Measurements from ENCODE around the gene SLC25A23. TPM values are rescaled to one million over a fixed set of nuclear protein-coding genes. Genes with fewer than 3 reads are reported as not detected.

Gene SLC25A23
- total RNA-seq, 1 experiment from 2014 or later: 73.5 TPM

DNA sequence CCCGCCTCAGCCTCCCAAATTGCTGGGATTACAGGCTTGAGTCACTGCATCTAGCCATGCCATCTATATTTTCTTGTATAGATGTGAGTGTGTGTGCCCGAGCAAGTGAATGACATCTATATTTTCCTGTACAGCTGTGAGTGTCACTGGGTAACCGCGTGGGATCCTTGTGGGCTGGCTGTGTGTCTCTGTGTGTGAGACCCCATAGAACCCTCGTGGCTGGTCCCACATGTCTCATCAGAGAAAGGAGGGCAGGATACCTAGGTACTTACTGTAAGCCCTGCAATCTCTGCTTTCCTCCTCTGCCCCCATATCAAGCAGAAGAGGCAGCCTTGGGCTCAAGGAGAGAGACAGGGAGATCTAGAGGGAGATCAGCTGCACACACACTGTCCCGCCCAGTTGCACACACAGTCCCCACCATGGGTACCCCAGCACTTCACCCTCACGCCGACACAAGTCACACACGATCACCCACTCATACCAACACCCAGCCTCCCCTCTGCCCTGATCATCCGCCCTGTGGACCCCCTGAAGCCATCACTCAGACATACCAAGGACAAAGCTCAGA is 21.3 kb upstream of the SLC25A23 start:
- intact Hi-C loops (cut with micrococcal nuclease; ENCODE audit: unreplicated experiment): no loop called here
- DNase-seq: no peak
- Histone ChIP-seq H3K9me3 (no peaks in the 10 kb centered on the region), H3K4me1 (peaks cover 5% of the 10 kb centered on the region), H3K27me3 (replicated peaks; ENCODE audit: control insufficient read depth, insufficient read depth, low read length) (no peaks in the 10 kb centered on the region), H3K36me3 (ENCODE audit: control insufficient read depth, insufficient read depth, low read length) (no peaks in the 10 kb centered on the region), H3K4me3 (ENCODE audit: low read depth, low read length) (no peak overlapping the region)
- Mint-ChIP-seq H3K36me3 (ENCODE audit: insufficient read depth, unreplicated experiment) (peaks cover 12% of the 10 kb centered on the region), H3K9me3 (ENCODE audit: unreplicated experiment) (no peaks in the 10 kb centered on the region), H3K4me3 (ENCODE audit: unreplicated experiment) (no peak overlapping the region), H3K27me3 (ENCODE audit: insufficient read depth, unreplicated experiment) (no peaks in the 10 kb centered on the region), H3K27ac (ENCODE audit: unreplicated experiment) (no peak overlapping the region), H3K4me1 (ENCODE audit: low read depth, unreplicated experiment) (no peaks in the 10 kb centered on the region)
- POLR2A ChIA-PET: no interaction called here
- CTCF ChIA-PET: interaction anchor here (0.5 to 0.7 kb wide), 3 partner anchors 20 to 1334 kb away, joined by 3 to 5 read pairs (median 5); no protein-coding TSS in a partner anchor
- TF ChIP-seq, protein P1, sequence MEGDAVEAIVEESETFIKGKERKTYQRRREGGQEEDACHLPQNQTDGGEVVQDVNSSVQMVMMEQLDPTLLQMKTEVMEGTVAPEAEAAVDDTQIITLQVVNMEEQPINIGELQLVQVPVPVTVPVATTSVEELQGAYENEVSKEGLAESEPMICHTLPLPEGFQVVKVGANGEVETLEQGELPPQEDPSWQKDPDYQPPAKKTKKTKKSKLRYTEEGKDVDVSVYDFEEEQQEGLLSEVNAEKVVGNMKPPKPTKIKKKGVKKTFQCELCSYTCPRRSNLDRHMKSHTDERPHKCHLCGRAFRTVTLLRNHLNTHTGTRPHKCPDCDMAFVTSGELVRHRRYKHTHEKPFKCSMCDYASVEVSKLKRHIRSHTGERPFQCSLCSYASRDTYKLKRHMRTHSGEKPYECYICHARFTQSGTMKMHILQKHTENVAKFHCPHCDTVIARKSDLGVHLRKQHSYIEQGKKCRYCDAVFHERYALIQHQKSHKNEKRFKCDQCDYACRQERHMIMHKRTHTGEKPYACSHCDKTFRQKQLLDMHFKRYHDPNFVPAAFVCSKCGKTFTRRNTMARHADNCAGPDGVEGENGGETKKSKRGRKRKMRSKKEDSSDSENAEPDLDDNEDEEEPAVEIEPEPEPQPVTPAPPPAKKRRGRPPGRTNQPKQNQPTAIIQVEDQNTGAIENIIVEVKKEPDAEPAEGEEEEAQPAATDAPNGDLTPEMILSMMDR (IDR thresholded peaks at IDR 0.05; ENCODE audit: insufficient read depth in 1 of 2, low read depth in 1 of 2, low read length in 1 of 2, severe bottlenecking in 1 of 2, unreplicated experiment in 1 of 2): no peak
- no TSS peak for BruUV-seq (replicated peaks)

DNA sequence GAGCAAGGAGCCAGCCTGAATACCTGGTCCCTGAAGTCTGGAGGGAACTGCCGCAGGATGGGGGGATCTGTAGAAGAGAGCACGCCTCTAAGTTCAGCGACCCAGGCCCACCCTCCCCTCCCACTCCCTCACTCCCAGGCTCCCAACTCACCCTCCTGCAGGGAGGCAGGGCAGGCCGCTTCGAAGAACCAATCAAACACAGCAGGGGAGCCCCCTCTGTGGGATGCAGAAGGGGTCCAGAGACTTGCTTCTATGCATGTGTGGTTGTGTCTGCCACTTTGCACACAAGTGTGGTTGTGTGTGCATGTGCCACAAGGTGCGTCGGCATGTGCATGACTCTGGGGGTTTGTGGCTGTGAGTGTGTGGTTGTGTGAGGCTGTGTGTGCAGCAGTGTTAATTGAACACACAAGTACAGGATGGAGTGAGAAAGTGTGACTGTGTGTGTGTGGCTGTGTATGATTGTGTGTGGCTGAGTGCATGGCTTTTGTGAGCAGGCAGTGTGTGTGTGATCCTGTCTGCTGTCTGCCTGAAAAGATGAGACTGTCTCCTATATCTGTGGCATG is 20.3 kb upstream of the SLC25A23 start:
- BruUV-seq (replicated peaks): no TSS peak

DNA sequence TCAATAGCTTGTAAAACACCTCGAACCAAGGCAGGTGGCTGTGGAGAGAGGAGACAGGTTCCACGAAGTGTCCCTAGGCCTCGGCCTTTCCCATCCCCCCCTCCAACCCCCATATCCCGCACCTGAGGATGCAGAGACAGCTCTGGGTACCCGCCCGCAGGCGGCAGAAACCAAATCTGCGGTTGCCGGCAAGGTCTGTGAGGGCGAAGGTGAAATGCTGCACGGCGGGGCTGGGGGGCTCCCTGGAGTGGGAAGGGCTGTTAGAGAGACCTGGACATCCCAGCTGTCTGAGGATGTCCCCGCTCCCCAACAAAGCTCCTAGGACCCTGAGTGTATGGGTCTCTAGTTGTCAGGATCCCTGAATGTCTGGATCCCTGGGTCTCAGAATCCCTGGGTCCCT is 19.2 kb upstream of the SLC25A23 start:
- ChIA-PET CTCF (no interaction called here), POLR2A (no interaction called here)
- H3K27me3 ChIP-seq (replicated peaks; ENCODE audit: control insufficient read depth, insufficient read depth, low read length): no peaks in the 10 kb centered on the region
- Mint-ChIP-seq H3K27ac (ENCODE audit: unreplicated experiment) (no peak overlapping the region), H3K9me3 (ENCODE audit: unreplicated experiment) (no peaks in the 10 kb centered on the region), H3K36me3 (ENCODE audit: insufficient read depth, unreplicated experiment) (peaks cover 25% of the 10 kb centered on the region), H3K4me3 (ENCODE audit: unreplicated experiment) (no peak overlapping the region), H3K4me1 (ENCODE audit: low read depth, unreplicated experiment) (peaks cover 5% of the 10 kb centered on the region), H3K27me3 (ENCODE audit: insufficient read depth, unreplicated experiment) (no peaks in the 10 kb centered on the region)
- DNase-seq: no peak
- H3K4me3 ChIP-seq (ENCODE audit: low read depth, low read length): no peak overlapping the region
- H3K9me3 ChIP-seq: no peaks in the 10 kb centered on the region
- H3K4me1 ChIP-seq: peaks cover 9% of the 10 kb centered on the region
- BruUV-seq (replicated peaks): no TSS peak
- no peaks in the 10 kb centered on the region for H3K36me3 ChIP-seq (ENCODE audit: control insufficient read depth, insufficient read depth, low read length)
- intact Hi-C loops (cut with micrococcal nuclease; ENCODE audit: unreplicated experiment): no loop called here
- TF ChIP-seq, protein P1 (IDR thresholded peaks at IDR 0.05; ENCODE audit: insufficient read depth in 1 of 2, low read depth in 1 of 2, low read length in 1 of 2, severe bottlenecking in 1 of 2, unreplicated experiment in 1 of 2): no peak

More for the DNA sequence above, 20.3 kb upstream of the SLC25A23 start:
- H3K4me1 ChIP-seq: peaks cover 8% of the 10 kb centered on the region
- no peaks in the 10 kb centered on the region for H3K27me3 ChIP-seq (replicated peaks; ENCODE audit: control insufficient read depth, insufficient read depth, low read length)
- Mint-ChIP-seq H3K27me3 (ENCODE audit: insufficient read depth, unreplicated experiment) (no peaks in the 10 kb centered on the region), H3K36me3 (ENCODE audit: insufficient read depth, unreplicated experiment) (peaks cover 22% of the 10 kb centered on the region), H3K27ac (ENCODE audit: unreplicated experiment) (no peak overlapping the region), H3K4me3 (ENCODE audit: unreplicated experiment) (no peak overlapping the region), H3K9me3 (ENCODE audit: unreplicated experiment) (no peaks in the 10 kb centered on the region), H3K4me1 (ENCODE audit: low read depth, unreplicated experiment) (no peaks in the 10 kb centered on the region)
- POLR2A ChIA-PET: no interaction called here
- intact Hi-C loops (cut with micrococcal nuclease; ENCODE audit: unreplicated experiment): no loop called here
- TF ChIP-seq, protein P1 (IDR thresholded peaks at IDR 0.05; ENCODE audit: insufficient read depth in 1 of 2, low read depth in 1 of 2, low read length in 1 of 2, severe bottlenecking in 1 of 2, unreplicated experiment in 1 of 2): no peak
- CTCF ChIA-PET: no interaction called here
- no peak overlapping the region for H3K4me3 ChIP-seq (ENCODE audit: low read depth, low read length)
- H3K9me3 ChIP-seq: no peaks in the 10 kb centered on the region
- DNase-seq: no peak
- no peaks in the 10 kb centered on the region for H3K36me3 ChIP-seq (ENCODE audit: control insufficient read depth, insufficient read depth, low read length)

Measured in Caco-2 (cell line).